ENCODE results near the gene ENTPD8.
"Not testable (repeated sequence)": the region's sequence is repeated elsewhere in the genome, so short reads cannot be mapped to it uniquely, and the experiment has no call there.

DNA sequence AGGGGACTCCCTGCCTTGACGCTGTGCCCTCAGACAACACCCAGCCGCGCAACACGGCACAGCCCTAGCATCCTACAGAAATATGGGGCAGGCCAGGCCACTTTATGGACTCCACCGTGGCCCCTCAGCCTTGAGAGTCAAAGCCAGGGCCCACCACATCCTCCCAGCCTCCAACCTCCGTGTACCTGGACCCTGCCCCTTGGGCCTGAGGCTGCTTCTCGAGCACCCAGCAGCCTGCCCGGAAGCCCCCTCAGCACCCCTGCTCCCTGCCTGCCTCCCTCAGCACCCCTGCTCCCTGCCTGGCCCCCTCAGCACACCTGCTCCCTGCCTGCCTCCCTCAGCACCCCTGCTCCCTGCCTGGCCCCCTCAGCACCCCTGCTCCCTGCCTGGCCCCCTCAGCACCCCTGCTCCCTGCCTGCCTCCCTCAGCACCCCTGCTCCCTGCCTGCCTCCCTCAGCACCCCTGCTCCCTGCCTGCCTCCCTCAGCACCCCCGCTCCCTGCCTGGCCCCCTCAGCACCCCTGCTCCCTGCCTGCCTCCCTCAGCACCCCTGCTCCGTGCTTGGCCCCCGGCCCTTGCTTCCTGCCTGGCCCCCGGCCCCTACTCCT is 54.5 kb downstream of the ENTPD8 start:
- TF ChIP-seq, protein P1, sequence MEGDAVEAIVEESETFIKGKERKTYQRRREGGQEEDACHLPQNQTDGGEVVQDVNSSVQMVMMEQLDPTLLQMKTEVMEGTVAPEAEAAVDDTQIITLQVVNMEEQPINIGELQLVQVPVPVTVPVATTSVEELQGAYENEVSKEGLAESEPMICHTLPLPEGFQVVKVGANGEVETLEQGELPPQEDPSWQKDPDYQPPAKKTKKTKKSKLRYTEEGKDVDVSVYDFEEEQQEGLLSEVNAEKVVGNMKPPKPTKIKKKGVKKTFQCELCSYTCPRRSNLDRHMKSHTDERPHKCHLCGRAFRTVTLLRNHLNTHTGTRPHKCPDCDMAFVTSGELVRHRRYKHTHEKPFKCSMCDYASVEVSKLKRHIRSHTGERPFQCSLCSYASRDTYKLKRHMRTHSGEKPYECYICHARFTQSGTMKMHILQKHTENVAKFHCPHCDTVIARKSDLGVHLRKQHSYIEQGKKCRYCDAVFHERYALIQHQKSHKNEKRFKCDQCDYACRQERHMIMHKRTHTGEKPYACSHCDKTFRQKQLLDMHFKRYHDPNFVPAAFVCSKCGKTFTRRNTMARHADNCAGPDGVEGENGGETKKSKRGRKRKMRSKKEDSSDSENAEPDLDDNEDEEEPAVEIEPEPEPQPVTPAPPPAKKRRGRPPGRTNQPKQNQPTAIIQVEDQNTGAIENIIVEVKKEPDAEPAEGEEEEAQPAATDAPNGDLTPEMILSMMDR (IDR thresholded peaks at IDR 0.05) = not testable (repeated sequence)
- not testable (repeated sequence) for TF ChIP-seq EZH2 (IDR thresholded peaks at IDR 0.05; ENCODE audit: borderline replicate concordance, insufficient read depth, low read depth, low read length, poor library complexity, severe bottlenecking)

Measured in B cell (primary cell).